HEK293 (cell line): ENCODE measurements around the gene POLG2.
"Not testable (repeated sequence)": the region's sequence is repeated elsewhere in the genome, so short reads cannot be mapped to it uniquely, and the experiment has no call there.

ENCODE experiments used
- CTCF ChIA-PET: fragments of 350-600 bp; formaldehyde crosslinking; extraction: SDS; loops from one replicate; lab custom pipeline; 2021; ENCODE audit warnings: antibody characterized with exemption; lab: Yijun Ruan, JAX
- POLR2A ChIA-PET: fragments of 300-600 bp; formaldehyde crosslinking; extraction: SDS; loops from one replicate; lab custom pipeline; 2020; ENCODE audit warnings: antibody characterized with exemption, inconsistent platforms; lab: Yijun Ruan, JAX
- H3K27ac ChIP-seq: fragments of 200-500 bp; sonication (Bioruptor generic); 2 replicates; pipeline ENCODE4 v1.5.1; 2014; ENCODE audit warnings: low read depth, low read length, control low read depth, inconsistent platforms; ENCODE audit errors: extremely low read depth
- H3K36me3 ChIP-seq, 2 experiments: fragments of 200-500 bp in 1 of 2; sonication (Bioruptor generic) in 1 of 2; 1 replicate in 1 of 2; 2 replicates in 1 of 2; pipeline ENCODE4 v1.5.1; 2014 to 2017; ENCODE audit warnings: inconsistent platforms in 2 of 2, low read length in 2 of 2; ENCODE audit not compliant: control insufficient read depth in 2 of 2, insufficient read depth in 1 of 2
- H3K4me1 ChIP-seq: fragments of 200-500 bp; sonication (Bioruptor generic); 2 replicates; pipeline ENCODE4 v1.5.1; 2014; ENCODE audit warnings: mild to moderate bottlenecking, low read length, inconsistent platforms; ENCODE audit not compliant: control insufficient read depth, insufficient read depth
- H3K4me3 ChIP-seq: 2 replicates; pipeline ENCODE4 v1.5.1; 2011; ENCODE audit warnings: low read depth, mild to moderate bottlenecking, control low read depth, low read length, moderate library complexity
- H3K9me3 ChIP-seq: fragments of 200-500 bp; sonication (Bioruptor generic); 2 replicates; pipeline ENCODE4 v1.5.1; 2014; ENCODE audit warnings: low read depth, low read length, inconsistent platforms; ENCODE audit not compliant: control insufficient read depth, insufficient read depth
- GLI2 ChIP-seq: fragments of 450-650 bp; formaldehyde crosslinking; IDR thresholded peaks from 2 replicates; pipeline ENCODE4; 2017; ENCODE audit warnings: missing biosample characterization, missing genetic modification characterization, low read depth, borderline replicate concordance
- GLIS1 ChIP-seq: fragments of 450-650 bp; formaldehyde crosslinking; IDR thresholded peaks from 2 replicates; pipeline ENCODE4 v1.5.1; 2016; ENCODE audit warnings: missing biosample characterization, missing genetic modification characterization
- GLIS2 ChIP-seq: fragments of 450-650 bp; formaldehyde crosslinking; IDR thresholded peaks from 2 replicates; pipeline ENCODE4 v1.5.1; 2016; ENCODE audit warnings: missing biosample characterization, missing genetic modification characterization
- KLF1 ChIP-seq: fragments of 450-650 bp; formaldehyde crosslinking; IDR thresholded peaks from 2 replicates; pipeline ENCODE4 v1.5.1; 2016; ENCODE audit warnings: missing biosample characterization, missing genetic modification characterization
- KLF10 ChIP-seq: fragments of 450-650 bp; IDR thresholded peaks from 2 replicates; pipeline ENCODE4 v1.5.1; 2018; ENCODE audit warnings: missing biosample characterization, mild to moderate bottlenecking, missing genetic modification characterization
- KLF16 ChIP-seq: fragments of 450-650 bp; formaldehyde crosslinking; IDR thresholded peaks from 2 replicates; pipeline ENCODE4 v1.5.1; 2017; ENCODE audit warnings: missing biosample characterization, missing genetic modification characterization
- KLF7 ChIP-seq: fragments of 450-650 bp; formaldehyde crosslinking; IDR thresholded peaks from 2 replicates; pipeline ENCODE4 v1.5.1; 2016; ENCODE audit warnings: missing biosample characterization, missing genetic modification characterization, borderline replicate concordance
- MYNN ChIP-seq: fragments of 450-650 bp; formaldehyde crosslinking; IDR thresholded peaks from 2 replicates; pipeline ENCODE4 v1.5.1; 2016; ENCODE audit warnings: missing biosample characterization, missing genetic modification characterization, borderline replicate concordance
- MZF1 ChIP-seq: fragments of 450-650 bp; formaldehyde crosslinking; IDR thresholded peaks from 2 replicates; pipeline ENCODE4 v1.5.1; 2017; ENCODE audit warnings: missing biosample characterization, missing genetic modification characterization, borderline replicate concordance
- SCRT2 ChIP-seq: fragments of 450-650 bp; formaldehyde crosslinking; IDR thresholded peaks from 2 replicates; pipeline ENCODE4 v1.5.1; 2016; ENCODE audit warnings: missing biosample characterization, missing genetic modification characterization
- YY1 ChIP-seq: fragments of 450-650 bp; formaldehyde crosslinking; IDR thresholded peaks from 2 replicates; pipeline ENCODE4 v1.5.1; 2018; ENCODE audit warnings: missing biosample characterization, missing genetic modification characterization
- ZBTB8A ChIP-seq: fragments of 450-650 bp; formaldehyde crosslinking; IDR thresholded peaks from 2 replicates; pipeline ENCODE4 v1.5.1; 2016; ENCODE audit warnings: missing biosample characterization, missing genetic modification characterization
- ZNF138 ChIP-seq: fragments of 450-650 bp; formaldehyde crosslinking; IDR thresholded peaks from 2 replicates; pipeline ENCODE4 v1.5.1; 2016; ENCODE audit warnings: missing biosample characterization, missing genetic modification characterization, borderline replicate concordance
- ZNF202 ChIP-seq: fragments of 450-650 bp; formaldehyde crosslinking; IDR thresholded peaks from 2 replicates; pipeline ENCODE4 v1.5.1; 2016; ENCODE audit warnings: missing biosample characterization, missing genetic modification characterization, borderline replicate concordance
- ZNF23 ChIP-seq: fragments of 450-650 bp; formaldehyde crosslinking; IDR thresholded peaks from 2 replicates; pipeline ENCODE4 v1.5.1; 2016; ENCODE audit warnings: missing biosample characterization, missing genetic modification characterization, borderline replicate concordance
- ZNF354C ChIP-seq: fragments of 450-650 bp; formaldehyde crosslinking; IDR thresholded peaks from 2 replicates; pipeline ENCODE4 v1.5.1; 2016; ENCODE audit warnings: missing biosample characterization, missing genetic modification characterization, low read depth, borderline replicate concordance
- ZNF433 ChIP-seq: fragments of 450-650 bp; formaldehyde crosslinking; IDR thresholded peaks from 2 replicates; pipeline ENCODE4 v1.5.1; 2016; ENCODE audit warnings: missing biosample characterization, missing genetic modification characterization, low read depth
- ZNF558 ChIP-seq: fragments of 450-650 bp; formaldehyde crosslinking; IDR thresholded peaks from 2 replicates; pipeline ENCODE4 v1.5.1; 2016; ENCODE audit warnings: missing biosample characterization, missing genetic modification characterization
- ZNF585B ChIP-seq: fragments of 450-650 bp; formaldehyde crosslinking; IDR thresholded peaks from 2 replicates; pipeline ENCODE4 v1.5.1; 2016; ENCODE audit warnings: missing biosample characterization, missing genetic modification characterization
- ZNF830 ChIP-seq: fragments of 450-650 bp; IDR thresholded peaks from 2 replicates; pipeline ENCODE4 v1.5.0; 2018; ENCODE audit warnings: missing biosample characterization, missing genetic modification characterization, low read depth, mild to moderate bottlenecking, moderate library complexity
- TF ChIP-seq, protein P1 (sequence below): fragments of 450-650 bp; formaldehyde crosslinking; IDR thresholded peaks from 2 replicates; pipeline ENCODE4 v1.5.1; 2016; ENCODE audit warnings: missing biosample characterization, missing genetic modification characterization
- TF ChIP-seq, protein P2 (sequence below): fragments of 450-650 bp; formaldehyde crosslinking; IDR thresholded peaks from 2 replicates; pipeline ENCODE4 v1.5.1; 2016; ENCODE audit warnings: missing biosample characterization, missing genetic modification characterization
- TF ChIP-seq, protein P3 (sequence below): fragments of 450-650 bp; formaldehyde crosslinking; IDR thresholded peaks from 2 replicates; pipeline ENCODE4; 2016; ENCODE audit warnings: missing biosample characterization, missing genetic modification characterization
- TF ChIP-seq, protein P4 (sequence below): fragments of 450-650 bp; formaldehyde crosslinking; IDR thresholded peaks from 2 replicates; pipeline ENCODE4 v1.5.1; 2016; ENCODE audit warnings: missing biosample characterization, missing genetic modification characterization

The POLG2 gene

DNA sequence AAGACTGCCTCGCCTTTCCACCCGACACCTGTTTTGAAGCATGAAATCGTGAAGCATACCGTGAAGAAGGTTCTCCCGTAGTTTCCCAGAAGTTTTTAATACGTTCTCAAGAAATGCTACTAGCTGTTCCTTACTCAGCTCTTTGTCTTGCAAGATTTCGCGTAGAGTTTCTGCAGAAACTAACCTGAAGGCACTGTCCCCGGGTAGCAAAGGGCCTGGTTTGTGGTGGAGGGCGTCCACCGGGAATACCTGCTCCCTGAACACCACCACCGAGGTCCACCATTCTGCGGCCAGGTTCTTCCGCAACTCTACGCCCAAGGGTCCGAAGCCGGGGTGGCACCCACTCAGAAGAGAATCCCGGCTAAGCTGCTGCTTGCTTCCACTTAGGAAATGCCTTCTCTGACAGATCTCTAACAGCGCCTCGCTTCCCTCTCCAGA, 487 bp downstream of the POLG2 start:
- peaks cover 24 to 63% of the 10 kb centered on the region in 2 experiments for H3K36me3 ChIP-seq
- H3K4me1 ChIP-seq, result no peaks in the 10 kb centered on the region
- peak overlapping the region; percentile 75 for H3K4me3 ChIP-seq
- CTCF ChIA-PET, result interaction anchor here (0.8 to 1.5 kb wide), 5 partner anchors 10 to 76 kb away, joined by 3 to 6 read pairs (median 4); no protein-coding TSS in a partner anchor
- no peaks in the 10 kb centered on the region for H3K9me3 ChIP-seq
- POLR2A ChIA-PET, result interaction anchor here (0.6 to 5.2 kb wide), 7 partner anchors 10 to 166 kb away, joined by 3 to 146 read pairs (median 3); partner anchors contain the start of genes CEP95 and DDX5
- peak overlapping the region; percentile 73 for H3K27ac ChIP-seq
- TF ChIP-seq ZNF558 (tag by site-specific recombination), result no peak
- TF ChIP-seq SCRT2, result 0 out of 2 replicates have a peak, but pooled peaks have one; percentile 7
- no peak for TF ChIP-seq ZBTB8A (tag by site-specific recombination)
- no peak for TF ChIP-seq GLIS2 (tag by site-specific recombination)
- TF ChIP-seq KLF7 (tag by site-specific recombination), result no peak
- TF ChIP-seq YY1 (tag by site-specific recombination), result no peak

DNA sequence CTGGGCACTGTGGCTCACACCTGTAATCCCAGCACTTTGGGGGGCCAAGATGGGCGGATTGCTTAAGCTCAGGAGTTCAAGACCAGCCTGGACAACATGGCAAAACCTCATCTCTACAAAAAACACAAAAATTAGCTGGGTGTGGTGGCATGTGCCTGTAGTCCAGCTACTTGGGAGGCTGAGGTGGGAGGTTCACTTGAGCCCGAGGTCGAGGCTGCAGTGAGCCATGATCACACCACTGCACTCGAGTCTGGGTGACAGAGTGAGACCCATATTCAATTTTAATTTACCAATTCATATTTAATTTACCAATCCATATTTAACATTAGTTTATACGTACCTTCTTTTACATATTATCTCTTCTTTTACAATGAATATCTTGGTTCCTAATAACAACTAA, 1.6 kb downstream of the POLG2 start:
- ChIA-PET CTCF (interaction anchor here (0.8 to 1.1 kb wide), 2 partner anchors 9 to 76 kb away, joined by 3 to 5 read pairs; no protein-coding TSS in a partner anchor), POLR2A (interaction anchor here (5.2 kb wide), 1 partner anchor 11 kb away, joined by 146 read pairs; the partner anchor contains the start of genes CEP95 and DDX5)
- H3K4me3 ChIP-seq, H3K4me1 ChIP-seq, H3K27ac ChIP-seq, H3K9me3 ChIP-seq: not testable (repeated sequence)
- peaks cover 30 to 63% of the 10 kb centered on the region in 2 experiments for H3K36me3 ChIP-seq

DNA sequence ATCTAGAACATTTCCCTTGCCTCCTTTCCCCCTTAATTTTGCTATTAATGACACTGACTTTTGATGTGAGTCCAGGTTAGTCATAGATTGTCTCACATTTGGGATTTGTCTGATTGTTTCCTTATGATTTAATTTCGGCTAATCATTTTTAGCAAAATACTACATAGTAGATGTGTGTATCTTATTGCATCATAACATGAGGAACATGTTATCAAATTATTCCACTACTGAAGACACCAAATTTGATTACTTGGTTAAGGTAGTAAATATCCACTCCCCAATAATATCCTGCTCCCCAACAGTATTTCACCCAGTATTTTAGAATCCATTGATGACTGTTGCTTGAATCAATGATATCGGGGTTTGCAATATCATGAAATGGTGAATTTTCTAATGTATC, 2.7 kb downstream of the POLG2 start:
- Histone ChIP-seq H3K36me3 (peaks cover 41 to 63% of the 10 kb centered on the region in 2 experiments), H3K4me1 (no peaks in the 10 kb centered on the region), H3K9me3 (no peaks in the 10 kb centered on the region), H3K4me3 (no peak overlapping the region), H3K27ac (no peak overlapping the region)
- POLR2A ChIA-PET, result interaction anchor here (5.2 kb wide), 1 partner anchor 12 kb away, joined by 146 read pairs; the partner anchor contains the start of genes CEP95 and DDX5
- CTCF ChIA-PET, result interaction anchor here (0.6 kb wide), 1 partner anchor 16 kb away, joined by 3 read pairs; no protein-coding TSS in a partner anchor
- TF ChIP-seq KLF16 (tag by site-specific recombination) (no peak), ZNF585B (no peak), MYNN (tag by site-specific recombination) (no peak), GLIS1 (tag by site-specific recombination) (no peak), KLF10 (tag by site-specific recombination) (no peak), MZF1 (tag by site-specific recombination) (no peak), ZNF23 (tag by site-specific recombination) (no peak), ZNF433 (tag by site-specific recombination) (no peak), ZNF830 (tag by site-specific recombination) (no peak), GLI2 (tag by site-specific recombination) (no peak), ZNF202 (tag by site-specific recombination) (no peak), ZNF354C (tag by site-specific recombination) (no peak), ZNF138 (tag by site-specific recombination) (no peak), KLF1 (tag by site-specific recombination) (no peak)
- TF ChIP-seq, protein P1, sequence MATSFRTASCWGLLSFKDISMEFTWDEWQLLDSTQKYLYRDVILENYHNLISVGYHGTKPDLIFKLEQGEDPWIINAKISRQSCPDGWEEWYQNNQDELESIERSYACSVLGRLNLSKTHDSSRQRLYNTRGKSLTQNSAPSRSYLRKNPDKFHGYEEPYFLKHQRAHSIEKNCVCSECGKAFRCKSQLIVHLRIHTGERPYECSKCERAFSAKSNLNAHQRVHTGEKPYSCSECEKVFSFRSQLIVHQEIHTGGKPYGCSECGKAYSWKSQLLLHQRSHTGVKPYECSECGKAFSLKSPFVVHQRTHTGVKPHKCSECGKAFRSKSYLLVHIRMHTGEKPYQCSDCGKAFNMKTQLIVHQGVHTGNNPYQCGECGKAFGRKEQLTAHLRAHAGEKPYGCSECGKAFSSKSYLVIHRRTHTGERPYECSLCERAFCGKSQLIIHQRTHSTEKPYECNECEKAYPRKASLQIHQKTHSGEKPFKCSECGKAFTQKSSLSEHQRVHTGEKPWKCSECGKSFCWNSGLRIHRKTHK (tag by site-specific recombination), result no peak
- TF ChIP-seq, protein P2, sequence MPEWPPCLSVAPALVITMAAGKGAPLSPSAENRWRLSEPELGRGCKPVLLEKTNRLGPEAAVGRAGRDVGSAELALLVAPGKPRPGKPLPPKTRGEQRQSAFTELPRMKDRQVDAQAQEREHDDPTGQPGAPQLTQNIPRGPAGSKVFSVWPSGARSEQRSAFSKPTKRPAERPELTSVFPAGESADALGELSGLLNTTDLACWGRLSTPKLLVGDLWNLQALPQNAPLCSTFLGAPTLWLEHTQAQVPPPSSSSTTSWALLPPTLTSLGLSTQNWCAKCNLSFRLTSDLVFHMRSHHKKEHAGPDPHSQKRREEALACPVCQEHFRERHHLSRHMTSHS (tag by site-specific recombination), result no peak
- TF ChIP-seq, protein P3, sequence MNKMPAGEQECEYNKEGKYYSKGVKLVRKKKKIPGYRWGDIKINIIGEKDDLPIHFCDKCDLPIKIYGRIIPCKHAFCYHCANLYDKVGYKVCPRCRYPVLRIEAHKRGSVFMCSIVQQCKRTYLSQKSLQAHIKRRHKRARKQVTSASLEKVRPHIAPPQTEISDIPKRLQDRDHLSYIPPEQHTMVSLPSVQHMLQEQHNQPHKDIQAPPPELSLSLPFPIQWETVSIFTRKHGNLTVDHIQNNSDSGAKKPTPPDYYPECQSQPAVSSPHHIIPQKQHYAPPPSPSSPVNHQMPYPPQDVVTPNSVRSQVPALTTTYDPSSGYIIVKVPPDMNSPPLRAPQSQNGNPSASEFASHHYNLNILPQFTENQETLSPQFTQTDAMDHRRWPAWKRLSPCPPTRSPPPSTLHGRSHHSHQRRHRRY (tag by site-specific recombination), result no peak
- TF ChIP-seq, protein P4, sequence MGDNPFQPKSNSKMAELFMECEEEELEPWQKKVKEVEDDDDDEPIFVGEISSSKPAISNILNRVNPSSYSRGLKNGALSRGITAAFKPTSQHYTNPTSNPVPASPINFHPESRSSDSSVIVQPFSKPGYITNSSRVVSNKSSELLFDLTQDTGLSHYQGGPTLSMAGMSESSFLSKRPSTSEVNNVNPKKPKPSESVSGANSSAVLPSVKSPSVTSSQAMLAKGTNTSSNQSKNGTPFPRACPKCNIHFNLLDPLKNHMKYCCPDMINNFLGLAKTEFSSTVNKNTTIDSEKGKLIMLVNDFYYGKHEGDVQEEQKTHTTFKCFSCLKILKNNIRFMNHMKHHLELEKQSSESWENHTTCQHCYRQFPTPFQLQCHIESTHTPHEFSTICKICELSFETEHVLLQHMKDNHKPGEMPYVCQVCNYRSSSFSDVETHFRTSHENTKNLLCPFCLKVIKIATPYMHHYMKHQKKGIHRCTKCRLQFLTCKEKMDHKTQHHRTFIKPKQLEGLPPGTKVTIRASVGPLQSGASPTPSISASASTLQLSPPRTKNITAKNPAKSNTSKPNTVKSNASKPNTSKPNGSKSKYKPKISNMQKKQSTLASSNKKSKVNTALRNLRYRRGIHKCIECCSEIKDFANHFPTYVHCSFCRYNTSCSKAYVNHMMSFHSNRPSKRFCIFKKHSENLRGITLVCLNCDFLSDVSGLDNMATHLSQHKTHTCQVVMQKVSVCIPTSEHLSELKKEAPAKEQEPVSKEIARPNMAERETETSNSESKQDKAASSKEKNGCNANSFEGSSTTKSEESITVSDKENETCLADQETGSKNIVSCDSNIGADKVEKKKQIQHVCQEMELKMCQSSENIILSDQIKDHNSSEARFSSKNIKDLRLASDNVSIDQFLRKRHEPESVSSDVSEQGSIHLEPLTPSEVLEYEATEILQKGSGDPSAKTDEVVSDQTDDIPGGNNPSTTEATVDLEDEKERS, result no peak
